H1 (cell line): ENCODE data around the gene COL11A2. TPM values are rescaled to one million over a fixed set of nuclear protein-coding genes. Genes with fewer than 3 reads are reported as not detected.

Source experiments
- CTCF ChIA-PET: fragments of 300-600 bp; sonication (Branson Sonifier 250); formaldehyde crosslinking; loops from one replicate; lab custom pipeline; 2021; ENCODE audit not compliant: partially characterized antibody; lab: Charles Lee
- POLR2A ChIA-PET: fragments of 300-600 bp; sonication (Branson Sonifier 250); formaldehyde crosslinking; loops from one replicate; lab custom pipeline; 2021; ENCODE audit warnings: inconsistent platforms; ENCODE audit not compliant: partially characterized antibody; lab: Charles Lee
- DNase-seq, 2 experiments: peaks; one replicate each; pipeline versions ENCODE4 v3.0.0 to v3.0.0-alpha.2; 2010 to 2022; ENCODE audit warnings: low spot score in 2 of 2, low read depth in 1 of 2, mixed read lengths in 1 of 2
- FAIRE-seq: peaks from 2 replicates; lab custom pipeline; 2011; peaks lifted over from hg19 to GRCh38; lab: Jason Lieb, UNC
- H2AFZ ChIP-seq: 2 replicates; pipeline ENCODE4 v1.8.1; 2012; ENCODE audit warnings: low read length, inconsistent platforms
- H2AK5ac ChIP-seq: 2 replicates; pipeline ENCODE4 v1.6.1; 2013; ENCODE audit warnings: low read depth, low read length
- H2BK120ac ChIP-seq: replicated peaks from 2 replicates; pipeline ENCODE3; 2013; ENCODE audit warnings: low read depth, low read length, inconsistent platforms
- H2BK12ac ChIP-seq: 2 replicates; pipeline ENCODE4 v1.6.1; 2013; ENCODE audit warnings: low read depth, low read length
- H2BK15ac ChIP-seq: 2 replicates; pipeline ENCODE4 v1.6.1; 2013; ENCODE audit warnings: low read length
- H2BK20ac ChIP-seq: 2 replicates; pipeline ENCODE4 v1.6.1; 2013; ENCODE audit warnings: low read length
- H2BK5ac ChIP-seq: 2 replicates; pipeline ENCODE4 v1.6.1; 2013; ENCODE audit warnings: low read depth, low read length
- H3K14ac ChIP-seq: 2 replicates; pipeline ENCODE4 v1.6.1; 2013; ENCODE audit warnings: inconsistent platforms; ENCODE audit not compliant: insufficient read length
- H3K18ac ChIP-seq: 2 replicates; pipeline ENCODE4 v1.6.1; 2013; ENCODE audit warnings: low read length; ENCODE audit errors: extremely low read depth
- H3K23ac ChIP-seq: 2 replicates; pipeline ENCODE4 v1.6.1; 2013; ENCODE audit warnings: inconsistent platforms; ENCODE audit not compliant: insufficient read length
- H3K23me2 ChIP-seq: 2 replicates; pipeline ENCODE4 v1.6.1; 2013; ENCODE audit warnings: low read depth, low read length
- H3K27ac ChIP-seq: 2 replicates; pipeline ENCODE4 v1.6.1; 2011; ENCODE audit warnings: low read depth, low read length, inconsistent platforms
- H3K27me3 ChIP-seq, 4 experiments: replicated peaks in 1 of 4; 1 replicate in 1 of 4; 2 replicates in 3 of 4; pipeline versions ENCODE4 v1.6.1 to v1.8.1; 2011 to 2013; ENCODE audit warnings: low read length in 3 of 4, mild to moderate bottlenecking in 3 of 4, inconsistent platforms in 2 of 4, mixed read lengths in 2 of 4, moderate library complexity in 1 of 4; ENCODE audit not compliant: control insufficient read depth in 3 of 4, insufficient read depth in 3 of 4; ENCODE audit errors: extremely low read depth in 1 of 4
- H3K36me3 ChIP-seq, 4 experiments: 2 replicates each; pipeline versions ENCODE4 v1.6.1 to v1.8.1; 2011 to 2013; ENCODE audit warnings: mild to moderate bottlenecking in 4 of 4, low read length in 3 of 4, moderate library complexity in 2 of 4, control low read depth in 1 of 4, inconsistent platforms in 1 of 4; ENCODE audit not compliant: insufficient read depth in 4 of 4, control insufficient read depth in 2 of 4
- H3K4ac ChIP-seq: replicated peaks from 2 replicates; pipeline ENCODE3; 2013; ENCODE audit warnings: low read length, low read depth, mixed read lengths, inconsistent platforms; ENCODE audit not compliant: insufficient read length
- H3K4me1 ChIP-seq, 4 experiments: replicated peaks in 1 of 4; 1 replicate in 1 of 4; 2 replicates in 3 of 4; pipeline versions ENCODE4 v1.6.1 to v1.8.1; 2011 to 2013; ENCODE audit warnings: low read length in 3 of 4, inconsistent platforms in 2 of 4, mixed read lengths in 1 of 4; ENCODE audit not compliant: insufficient read depth in 4 of 4, control insufficient read depth in 3 of 4
- H3K4me2 ChIP-seq, 2 experiments: 2 replicates each; pipeline versions ENCODE4 v1.6.1 to v1.8.1; 2011 to 2013; ENCODE audit warnings: low read depth in 2 of 2, low read length in 2 of 2, control low read depth in 1 of 2, inconsistent platforms in 1 of 2, mild to moderate bottlenecking in 1 of 2; ENCODE audit not compliant: insufficient read depth in 1 of 2
- H3K4me3 ChIP-seq, 4 experiments: fragments of 200-600, 300-600 bp in 1 of 4; sonication (generic), shearing (Covaris generic), sonication (Bioruptor Twin) in 1 of 4; 2 replicates each; pipeline versions ENCODE4 v1.5.1 to v1.8.1; 2011 to 2016; ENCODE audit warnings: low read length in 4 of 4, low read depth in 3 of 4, control low read depth in 2 of 4, inconsistent platforms in 2 of 4, mild to moderate bottlenecking in 2 of 4, mixed read lengths in 1 of 4, moderate library complexity in 1 of 4; ENCODE audit not compliant: insufficient read depth in 2 of 4; ENCODE audit errors: extremely low read depth in 1 of 4
- H3K56ac ChIP-seq: replicated peaks from 2 replicates; pipeline ENCODE3; 2013; ENCODE audit warnings: low read depth, mild to moderate bottlenecking, mixed read lengths, low read length, inconsistent platforms; ENCODE audit not compliant: insufficient read length
- H3K79me1 ChIP-seq: 2 replicates; pipeline ENCODE4 v1.6.1; 2013; ENCODE audit warnings: low read depth, low read length, control low read depth
- H3K79me2 ChIP-seq, 2 experiments: 2 replicates each; pipeline versions ENCODE4 v1.6.1 to v1.8.1; 2012 to 2013; ENCODE audit warnings: low read length in 2 of 2, mild to moderate bottlenecking in 2 of 2, inconsistent platforms in 1 of 2; ENCODE audit not compliant: insufficient read depth in 2 of 2, control insufficient read depth in 1 of 2
- H3K9ac ChIP-seq, 4 experiments: replicated peaks in 1 of 4; 1 replicate in 1 of 4; 2 replicates in 3 of 4; pipeline versions ENCODE4 v1.6.1 to v1.8.1; 2011 to 2013; ENCODE audit warnings: low read depth in 3 of 4, low read length in 3 of 4, control low read depth in 2 of 4, mild to moderate bottlenecking in 2 of 4, moderate library complexity in 2 of 4, inconsistent platforms in 1 of 4; ENCODE audit errors: extremely low read depth in 1 of 4
- H3K9me3 ChIP-seq, 2 experiments: 2 replicates each; pipeline versions ENCODE4 v1.6.1 to v1.8.1; 2012 to 2013; ENCODE audit warnings: mild to moderate bottlenecking in 2 of 2, moderate library complexity in 2 of 2, control low read depth in 1 of 2, inconsistent platforms in 1 of 2, low read depth in 1 of 2, low read length in 1 of 2, mixed read lengths in 1 of 2; ENCODE audit not compliant: insufficient read depth in 2 of 2
- H4K20me1 ChIP-seq, 2 experiments: replicated peaks in 1 of 2; 2 replicates each; pipeline versions ENCODE3 to v1.8.1; 2011 to 2013; ENCODE audit warnings: inconsistent platforms in 2 of 2, low read length in 2 of 2, mild to moderate bottlenecking in 1 of 2; ENCODE audit not compliant: insufficient read depth in 2 of 2, control insufficient read depth in 1 of 2
- H4K5ac ChIP-seq: 2 replicates; pipeline ENCODE4 v1.6.1; 2013; ENCODE audit warnings: low read length, low read depth, mixed read lengths, inconsistent platforms; ENCODE audit not compliant: insufficient read length
- H4K8ac ChIP-seq: 2 replicates; pipeline ENCODE4 v1.8.0; 2013; ENCODE audit warnings: mild to moderate bottlenecking, moderate library complexity, low read length, inconsistent platforms; ENCODE audit not compliant: insufficient read depth; ENCODE audit errors: extremely low read depth
- H4K91ac ChIP-seq: replicated peaks from 2 replicates; pipeline ENCODE3; 2013; ENCODE audit warnings: low read length, mixed read lengths, inconsistent platforms; ENCODE audit not compliant: insufficient read length
- CBX8 ChIP-seq: fragments of 300-800, 300-1000 bp; sonication (generic); IDR thresholded peaks from 2 replicates; pipeline ENCODE4 v1.7.1; 2016; ENCODE audit warnings: low read depth, low read length, borderline replicate concordance
- CHD2 ChIP-seq: IDR thresholded peaks from 2 replicates; pipeline ENCODE4 v1.6.1; 2012; ENCODE audit warnings: low read length, improper control_type of control experiment
- CREB1 ChIP-seq: IDR thresholded peaks from 2 replicates; pipeline ENCODE4 v1.6.1; 2012; ENCODE audit warnings: inconsistent platforms
- EZH2 ChIP-seq: fragments of 200-600 bp; sonication (generic); IDR thresholded peaks from 2 replicates; pipeline ENCODE4 v1.7.1; 2012; ENCODE audit warnings: low read depth, mild to moderate bottlenecking, moderate library complexity, low read length, inconsistent platforms; ENCODE audit not compliant: severe bottlenecking
- FOSL1 ChIP-seq: IDR thresholded peaks from 2 replicates; pipeline ENCODE4 v1.6.1; 2011; ENCODE audit warnings: mild to moderate bottlenecking, low read depth, low read length, moderate library complexity; ENCODE audit not compliant: insufficient read depth
- KDM5A ChIP-seq: fragments of 200-600 bp; IDR thresholded peaks from 2 replicates; pipeline ENCODE4 v1.7.1; 2012; ENCODE audit warnings: mild to moderate bottlenecking, low read length, inconsistent platforms, mixed read lengths
- POU5F1 ChIP-seq: IDR thresholded peaks from 2 replicates; pipeline ENCODE4 v1.6.1; 2011; ENCODE audit warnings: low read depth, mild to moderate bottlenecking, low read length, moderate library complexity
- SIN3A ChIP-seq, 2 experiments: IDR thresholded peaks in 1 of 2; conservative IDR thresholded peaks in 1 of 2; 2 replicates each; pipeline ENCODE4 v1.6.1; 2011 to 2012; ENCODE audit warnings: low read length in 2 of 2, improper control_type of control experiment in 1 of 2, low read depth in 1 of 2, mild to moderate bottlenecking in 1 of 2
- SIX5 ChIP-seq: IDR thresholded peaks from 2 replicates; pipeline ENCODE4 v1.6.1; 2011; ENCODE audit warnings: mild to moderate bottlenecking, low read depth, low read length
- SP4 ChIP-seq: IDR thresholded peaks from 2 replicates; pipeline ENCODE4 v1.6.1; 2012; ENCODE audit warnings: low read length, inconsistent platforms
- TCF12 ChIP-seq: IDR thresholded peaks from 2 replicates; pipeline ENCODE4 v1.6.1; 2011; ENCODE audit warnings: low read depth, mild to moderate bottlenecking, low read length
- WGBS, 2 experiments: shearing (Covaris generic) in 1 of 2; methylation state at CpG; one replicate each; pipeline versions ENCODE4 v1.1.6 to v1.1.7; 2013 to 2015; ENCODE audit warnings: low lambda C conversion rate in 2 of 2, mixed read lengths in 2 of 2, inconsistent platforms in 1 of 2, low coverage in 1 of 2, missing lambda C conversion rate in 1 of 2; ENCODE audit not compliant: insufficient replicate concordance in 2 of 2, insufficient coverage in 1 of 2, insufficient read length in 1 of 2; ENCODE audit errors: extremely low coverage in 1 of 2, missing lambda C conversion rate in 1 of 2; 5-methylcytosine and 5-hydroxymethylcytosine counted together
- polyA plus RNA-seq, 7 experiments: library from polyadenylated mRNA; depleted of rRNA in 3 of 7; stranded (reverse) in 5 of 7; unstranded in 2 of 7; fragments of >200 nt in 5 of 7; fragments of 200-250 nt in 2 of 7; gene quantifications; 1 replicate in 5 of 7; 2 replicates in 1 of 7; 4 replicates in 1 of 7; pipeline versions ENCODE4 v1.2.1 to v1.2.3, GENCODE V29; 2011 to 2013; ENCODE audit warnings: missing spikeins in 2 of 7, mixed read lengths in 2 of 7
- total RNA-seq: library from RNA; stranded (reverse); fragmentation: NEBNext Ultra II Directional; extraction: Animal tissue kit (Norgen Biotek cat#: 25700); gene quantifications from 2 replicates; pipeline ENCODE4 v1.2.1, GENCODE V29; 2021

Gene COL11A2
- total and polyA plus RNA-seq, 2 of the 8 experiments (the other 6 are each of a cell fraction or from before 2014, with no cell fraction given) = 2.8 to 3.8 TPM

DNA sequence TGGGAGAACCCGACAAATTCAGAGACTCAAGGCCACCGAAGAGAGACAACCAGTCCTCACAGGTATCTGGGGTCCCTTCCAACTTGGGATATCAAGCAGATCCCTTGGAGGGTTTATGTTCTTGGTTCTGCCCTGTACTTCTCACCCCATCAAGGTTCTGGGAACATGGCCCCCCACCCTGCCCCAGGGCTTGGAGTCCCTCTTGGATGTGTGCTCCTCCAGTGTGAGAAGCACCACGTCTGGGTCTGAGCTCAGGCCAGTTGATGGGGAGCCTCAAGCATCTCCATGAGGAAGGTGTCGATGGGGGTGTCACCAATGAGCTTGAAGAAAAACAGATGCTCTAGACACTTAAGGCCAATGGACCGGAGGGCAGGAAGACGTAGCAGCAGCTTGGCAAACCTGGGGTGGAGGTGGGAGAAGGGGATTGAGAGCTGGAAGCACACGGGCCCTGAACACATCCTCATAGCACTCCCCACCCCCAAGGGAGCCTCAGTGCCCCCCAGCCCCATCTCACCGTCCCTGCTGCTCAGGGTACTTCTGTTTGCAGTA lies 2.2 kb upstream of the COL11A2 start:
- Histone ChIP-seq H3K23ac (no peak overlapping the region), H4K20me1 (peaks cover 0 to 5% of the 10 kb centered on the region in 2 experiments)
- CTCF ChIA-PET = interaction anchor here (1.0 to 3.4 kb wide), 13 partner anchors 8 to 194 kb away, joined by 3 to 14 read pairs (median 3); no protein-coding TSS in a partner anchor

More for the DNA sequence above, 2.2 kb upstream of the COL11A2 start:
- H3K9me3 ChIP-seq = no peaks in the 10 kb centered on the region
- no peak overlapping the region for H3K4me3 ChIP-seq
- no peak overlapping the region for H3K4me2 ChIP-seq
- peaks cover 13% of the 10 kb centered on the region for H3K23me2 ChIP-seq
- H3K18ac ChIP-seq = no peak overlapping the region
- TF ChIP-seq SIN3A (conservative IDR thresholded peaks at IDR 0.05 in 1 of 2, IDR thresholded peaks at IDR 0.05 in 1 of 2; ENCODE audit: low read depth in 1 of 2, low read length in 2 of 2) (no peak), TCF12 (no peak), CBX8 (no peak), POU5F1 (no peak), KDM5A (no peak), EZH2 (no peak), SIX5 (no peak), SP4 (no peak), CHD2 (no peak), CREB1 (no peak), FOSL1 (no peak)
- H3K79me1 ChIP-seq = no peaks in the 10 kb centered on the region
- H3K4ac ChIP-seq = no peak overlapping the region
- peaks cover 5 to 13% (median 11%) of the 10 kb centered on the region in 4 experiments for H3K4me1 ChIP-seq
- H2BK12ac ChIP-seq = no peak overlapping the region
- no peak overlapping the region for H4K8ac ChIP-seq
- peaks cover 0 to 13% (median 6%) of the 10 kb centered on the region in 4 experiments; a peak in 4 of 8 replicates for H3K36me3 ChIP-seq
- H3K79me2 ChIP-seq = peaks cover 0 to 3% of the 10 kb centered on the region in 2 experiments; a peak in 2 of 4 replicates
- no peak overlapping the region for H2BK15ac ChIP-seq
- no peak for FAIRE-seq
- H3K56ac ChIP-seq = no peak overlapping the region
- H2BK5ac ChIP-seq = no peak overlapping the region
- POLR2A ChIA-PET = interaction anchor here (0.9 to 1.4 kb wide), 5 partner anchors 11 to 215 kb away, joined by 3 to 6 read pairs (median 3); partner anchors contain the start of genes HSD17B8, RPS18 and VPS52
- 89% methylated on average over 8 of the region's 8 CpGs; no CpG with 5 or more reads in 1 of the 2 experiments for WGBS, 2 experiments
- H2BK120ac ChIP-seq = no peak overlapping the region
- H3K9ac ChIP-seq = no peak overlapping the region
- no peak overlapping the region for H3K27ac ChIP-seq
- no peak overlapping the region for H2AFZ ChIP-seq
- H3K27me3 ChIP-seq = peaks cover 0 to 17% (median 15%) of the 10 kb centered on the region in 4 experiments; a peak in 6 of 7 replicates
- H4K91ac ChIP-seq = no peak overlapping the region
- H4K5ac ChIP-seq = no peak overlapping the region
- no peak overlapping the region for H3K14ac ChIP-seq
- no peak overlapping the region for H2AK5ac ChIP-seq
- H2BK20ac ChIP-seq = no peak overlapping the region
- no peak for DNase-seq
